ENCODE data around the gene IFNGR2.

Gene IFNGR2

GRCh38 chr21:33424214-33424613 lies 21.0 kb downstream of the IFNGR2 start:
- Histone ChIP-seq H3K4me1 (no peaks in the 10 kb centered on the region), H3K4me3 (ENCODE audit: low read depth, low read length) (no peak overlapping the region), H2AFZ (no peak overlapping the region), H3K9ac (no peak overlapping the region), H3K4me2 (ENCODE audit: low read length) (no peak overlapping the region), H3K9me3 (ENCODE audit: control insufficient read depth, low read length) (no peaks in the 10 kb centered on the region), H3K27ac (no peak overlapping the region), H3K79me2 (peaks cover 2% of the 10 kb centered on the region), H3K27me3 (ENCODE audit: control insufficient read depth, insufficient read depth, low read length) (no peaks in the 10 kb centered on the region), H3K36me3 (ENCODE audit: control insufficient read depth, insufficient read depth, low read length) (no peaks in the 10 kb centered on the region)
- TF ChIP-seq CTCF (IDR thresholded peaks at IDR 0.05): no peak

- Histone ChIP-seq H3K36me3 (ENCODE audit: control insufficient read depth, insufficient read depth, low read length) (no peaks in the 10 kb centered on the region), H3K4me3 (ENCODE audit: low read depth, low read length) (no peak overlapping the region), H3K79me2 (peaks cover 2% of the 10 kb centered on the region)
Observed at GRCh38 chr21:33425825-33426224, 22.6 kb downstream of the IFNGR2 start.

GRCh38 chr21:33427051-33427450 lies 23.8 kb downstream of the IFNGR2 start:
- H3K79me2 ChIP-seq: peaks cover under 1% of the 10 kb centered on the region
- no peak overlapping the region for H3K4me2 ChIP-seq (ENCODE audit: low read length)
- no peaks in the 10 kb centered on the region for H3K4me1 ChIP-seq
- no peaks in the 10 kb centered on the region for H3K9me3 ChIP-seq (ENCODE audit: control insufficient read depth, low read length)
- H3K27me3 ChIP-seq (ENCODE audit: control insufficient read depth, insufficient read depth, low read length): no peaks in the 10 kb centered on the region
- no peak for TF ChIP-seq CTCF (IDR thresholded peaks at IDR 0.05)
- H3K27ac ChIP-seq: no peak overlapping the region
- H2AFZ ChIP-seq: no peak overlapping the region
- H3K9ac ChIP-seq: no peak overlapping the region
- H3K36me3 ChIP-seq (ENCODE audit: control insufficient read depth, insufficient read depth, low read length): no peaks in the 10 kb centered on the region
- H3K4me3 ChIP-seq (ENCODE audit: low read depth, low read length): no peak overlapping the region

More at GRCh38 chr21:33425825-33426224, 22.6 kb downstream of the IFNGR2 start:
- Histone ChIP-seq H3K4me2 (ENCODE audit: low read length) (no peak overlapping the region), H3K27me3 (ENCODE audit: control insufficient read depth, insufficient read depth, low read length) (no peaks in the 10 kb centered on the region), H3K9me3 (ENCODE audit: control insufficient read depth, low read length) (no peaks in the 10 kb centered on the region), H2AFZ (no peak overlapping the region), H3K27ac (no peak overlapping the region), H3K4me1 (no peaks in the 10 kb centered on the region), H3K9ac (no peak overlapping the region)
- no peak for TF ChIP-seq CTCF (IDR thresholded peaks at IDR 0.05)

GRCh38 chr21:33428669-33429068 lies 25.5 kb downstream of the IFNGR2 start:
- Histone ChIP-seq H3K79me2 (no peaks in the 10 kb centered on the region), H2AFZ (no peak overlapping the region), H3K36me3 (ENCODE audit: control insufficient read depth, insufficient read depth, low read length) (no peaks in the 10 kb centered on the region), H3K9me3 (ENCODE audit: control insufficient read depth, low read length) (no peaks in the 10 kb centered on the region), H3K4me2 (ENCODE audit: low read length) (no peak overlapping the region), H3K9ac (no peak overlapping the region), H3K4me3 (ENCODE audit: low read depth, low read length) (no peak overlapping the region), H3K4me1 (no peaks in the 10 kb centered on the region), H3K27ac (no peak overlapping the region), H3K27me3 (ENCODE audit: control insufficient read depth, insufficient read depth, low read length) (no peaks in the 10 kb centered on the region)
- no peak for TF ChIP-seq CTCF (IDR thresholded peaks at IDR 0.05)

GRCh38 chr21:33430858-33431257 lies 27.6 kb downstream of the IFNGR2 start:
- Histone ChIP-seq H3K36me3 (ENCODE audit: control insufficient read depth, insufficient read depth, low read length) (no peaks in the 10 kb centered on the region), H3K79me2 (no peaks in the 10 kb centered on the region), H2AFZ (no peak overlapping the region), H3K4me3 (ENCODE audit: low read depth, low read length) (no peak overlapping the region), H3K9ac (no peak overlapping the region), H3K9me3 (ENCODE audit: control insufficient read depth, low read length) (no peaks in the 10 kb centered on the region), H3K4me1 (no peaks in the 10 kb centered on the region), H3K27me3 (ENCODE audit: control insufficient read depth, insufficient read depth, low read length) (no peaks in the 10 kb centered on the region), H3K27ac (no peak overlapping the region), H3K4me2 (ENCODE audit: low read length) (no peak overlapping the region)
- TF ChIP-seq CTCF (IDR thresholded peaks at IDR 0.05): no peak
